Adrenal gland (tissue), 19 donors: ENCODE data around the gene RPL39. TPM values are rescaled to one million over a fixed set of nuclear protein-coding genes. Genes with fewer than 3 reads are reported as not detected.

Experiments
- DNase-seq, 7 donors: peaks; one replicate each; pipeline ENCODE4 v3.0.0-alpha.2; 2019 to 2020
- H3K27ac ChIP-seq, 5 donors: fragments of 200-600 bp; sonication (generic) in 4 of 5; 1 replicate in 3 of 5; 2 replicates in 2 of 5; pipeline versions ENCODE4 v1.5.1 to v1.8.0; 2016 to 2020; ENCODE audit warnings: mild to moderate bottlenecking in 1 of 5
- H3K27me3 ChIP-seq: fragments of 200-600 bp; 2 replicates; pipeline ENCODE4 v1.8.0; 2021
- H3K36me3 ChIP-seq, 2 donors: fragments of 200-600 bp; replicated peaks in 1 of 2; 1 replicate in 1 of 2; 2 replicates in 1 of 2; pipeline versions ENCODE4 v1.5.1 to v1.8.0; 2018 to 2022
- H3K4me1 ChIP-seq, 2 donors: fragments of 200-600 bp; replicated peaks in 1 of 2; 1 replicate in 1 of 2; 2 replicates in 1 of 2; pipeline versions ENCODE4 v1.5.1 to v1.8.0; 2018 to 2021
- H3K4me3 ChIP-seq, 4 donors: fragments of 200-600 bp; sonication (generic) in 3 of 4; one replicate each; pipeline ENCODE4 v1.5.1; 2016 to 2018
- H3K9me3 ChIP-seq, 3 donors: fragments of 200-600 bp; sonication (generic) in 1 of 3; replicated peaks in 1 of 3; 1 replicate in 2 of 3; 2 replicates in 1 of 3; pipeline versions ENCODE4 v1.5.1 to v1.8.0; 2016 to 2021
- CTCF ChIP-seq, 6 experiments: fragments of 450-650 bp in 4 of 6; fragments of 200-600 bp in 2 of 6; sonication (generic) in 1 of 6; IDR thresholded peaks; 1 replicate in 5 of 6; 2 replicates in 1 of 6; pipeline versions ENCODE4 v1.5.1 to v1.8.0; 2016 to 2021; ENCODE audit warnings: antibody characterized with exemption in 6 of 6, mild to moderate bottlenecking in 2 of 6, moderate library complexity in 1 of 6
- POLR2A ChIP-seq, 2 donors: fragments of 450-650 bp; IDR thresholded peaks; one replicate each; pipeline ENCODE4 v1.6.1; 2017; ENCODE audit warnings: antibody characterized with exemption in 2 of 2, mild to moderate bottlenecking in 2 of 2, moderate library complexity in 1 of 2
- WGBS, 4 donors: extraction: QIAGEN DNeasy Blood & Tissue Kit in 2 of 4; methylation state at CpG; one replicate each; pipeline versions ENCODE4 v1.1.5 to v1.1.7; 2013 to 2017; 5-methylcytosine and 5-hydroxymethylcytosine counted together
- intact Hi-C, 2 donors: fragments of 100-400 bp; cut with DNase I; formaldehyde crosslinking; loops; one replicate each; pipeline versions ENCODE4 v1.14.1 to v1.15.0; 2022 to 2023
- long read RNA-seq, 10 donors: library from polyadenylated mRNA in 3 of 10; unstranded in 2 of 10; stranded (forward) in 1 of 10; transcript quantifications; one replicate each; pipeline ENCODE4 v2.0.0 and lab custom pipeline, GENCODE V29; 2021 to 2026
- polyA plus RNA-seq, 3 donors: library from polyadenylated mRNA; stranded (reverse); fragments of 200-250 nt in 2 of 3; fragments of 350-450 nt in 1 of 3; fragmentation: Illumina TruSeq in 1 of 3; extraction: RNeasy Lipid Tissue Mini Kit (QIAGEN cat#74804) in 1 of 3; gene quantifications; one replicate each; pipeline ENCODE4 v1.2.3, GENCODE V29; 2013 to 2014
- total RNA-seq, 9 donors: library from RNA; depleted of rRNA in 4 of 9; stranded (reverse); fragments of >200 nt in 4 of 9; fragments of 120-200 nt in 1 of 9; fragmentation: NEBNext Ultra II Directional in 1 of 9; extraction: Animal tissue kit (Norgen Biotek cat#: 25700) in 1 of 9; gene quantifications; one replicate each; pipeline versions ENCODE4 v1.1.0 to v1.2.4, GENCODE V29; 2013 to 2023
- donor health status: healthy with polysubstance abuse.
- donor health status: Bipolar disorder and iron deficiency.
- donor health status: DM: yes; HTN: yes; CAD: no.
- donor health status: DM: no; HTN: no; CAD: no.
- donor health status: DM: no; HTN: no; CAD: no.
- donor health status: DM: yes; HTN: yes; CAD: no.

The RPL39 gene
- total RNA-seq (1,000 to 10,000 TPM in 8 of 9 donors, 100 to 1,000 TPM in 1; 797 to 3,528 (median 1,914) TPM), polyA plus RNA-seq (1,000 to 10,000 TPM; 2,112 to 4,409 (median 2,406) TPM)
- long read RNA-seq, donor 1, transcript RPL39-201 (3 exons, 401 nt), result major isoform, 134 of 149 reads
- long read RNA-seq, donor 1, transcript RPL39-202 (2 exons, 1,915 nt), result minor isoform, 9 of 149 reads
- long read RNA-seq, donor 1, partial matches to known transcripts, result 6 of 149 reads
- long read RNA-seq, donor 1, other reads (novel, unspliced or antisense), result 0 of 149 reads
- long read RNA-seq, donor 2, transcript RPL39-201 (3 exons, 401 nt), result major isoform, 76 of 80 reads
- long read RNA-seq, donor 2, partial matches to known transcripts, result 0 of 80 reads
- long read RNA-seq, donor 2, other reads (novel, unspliced or antisense), result 0 of 80 reads
- long read RNA-seq, donor 3, transcript RPL39-201 (3 exons, 401 nt), result major isoform, 105 of 114 reads
- long read RNA-seq, donor 3, partial matches to known transcripts, result 5 of 114 reads
- long read RNA-seq, donor 3, other reads (novel, unspliced or antisense), result 0 of 114 reads
- long read RNA-seq, donor 4, transcript RPL39-201 (3 exons, 401 nt), result major isoform, 850 of 852 reads
- long read RNA-seq, donor 4, partial matches to known transcripts, result 0 of 852 reads
- long read RNA-seq, donor 4, other reads (novel, unspliced or antisense), result 1 of 852 reads
- long read RNA-seq, donor 5, transcript RPL39-201 (3 exons, 401 nt), result major isoform, 476 of 516 reads
- long read RNA-seq, donor 5, partial matches to known transcripts, result 38 of 516 reads
- long read RNA-seq, donor 5, other reads (novel, unspliced or antisense), result 1 of 516 reads
- long read RNA-seq, donor 6, transcript RPL39-201 (3 exons, 401 nt), result major isoform, 1,028 of 1,030 reads
- long read RNA-seq, donor 6, partial matches to known transcripts, result 0 of 1,030 reads
- long read RNA-seq, donor 6, other reads (novel, unspliced or antisense), result 0 of 1,030 reads
- long read RNA-seq, donor 7, transcript RPL39-202 (2 exons, 1,915 nt), result minor isoform, 9 of 105 reads
- long read RNA-seq, donor 7, transcript RPL39-201 (3 exons, 401 nt), result major isoform, 96 of 105 reads
- long read RNA-seq, donor 7, partial matches to known transcripts, result 0 of 105 reads
- long read RNA-seq, donor 7, other reads (novel, unspliced or antisense), result 0 of 105 reads
- long read RNA-seq, donor 8, transcript RPL39-201 (3 exons, 401 nt), result major isoform, 85 of 92 reads
- long read RNA-seq, donor 8, transcript RPL39-202 (2 exons, 1,915 nt), result minor isoform, 7 of 92 reads
- long read RNA-seq, donor 8, partial matches to known transcripts, result 0 of 92 reads
- long read RNA-seq, donor 8, other reads (novel, unspliced or antisense), result 0 of 92 reads
- long read RNA-seq, donor 9, transcript RPL39-201 (3 exons, 401 nt), result major isoform, 103 of 107 reads
- long read RNA-seq, donor 9, partial matches to known transcripts, result 0 of 107 reads
- long read RNA-seq, donor 9, other reads (novel, unspliced or antisense), result 0 of 107 reads
- long read RNA-seq, donor 10, transcript RPL39-201 (3 exons, 401 nt), result major isoform, 36 of 40 reads
- long read RNA-seq, donor 10, partial matches to known transcripts, result 0 of 40 reads
- long read RNA-seq, donor 10, other reads (novel, unspliced or antisense), result 0 of 40 reads

GRCh38 chrX:119791437-119792231, at the start of gene RPL39:
RPL39 (minus strand) TSS chrX:119791630; CDS start chrX:119791576, 54 bp downstream.
- no peak for TF ChIP-seq CTCF (IDR thresholded peaks at IDR 0.05)
- TF ChIP-seq POLR2A (IDR thresholded peaks at IDR 0.05), result peak; percentile 41 to 80
- Histone ChIP-seq H3K4me1 (peaks cover 4 to 36% of the 10 kb centered on the region in 2 donors), H3K27ac (peak within 1 kb of the TSS; percentile 84 to 96 (median 91)), H3K27me3 (no peaks in the 10 kb centered on the region), H3K9me3 (no peaks in the 10 kb centered on the region), H3K36me3 (peaks cover 0 to 8% of the 10 kb centered on the region in 2 donors), H3K4me3 (peak within 1 kb of the TSS in 3 of 4 donors; percentile 10 to 77 (median 30))
- 1 to 36% (median 32%) methylated on average over 38 to 58 of the region's 58 CpGs; no CpG with 5 or more reads in 1 of the 4 donors for WGBS, 4 donors
- intact Hi-C loops, result no loop called here
- DNase-seq, result peak; percentile 78 to 92 (median 83)

DNA sequence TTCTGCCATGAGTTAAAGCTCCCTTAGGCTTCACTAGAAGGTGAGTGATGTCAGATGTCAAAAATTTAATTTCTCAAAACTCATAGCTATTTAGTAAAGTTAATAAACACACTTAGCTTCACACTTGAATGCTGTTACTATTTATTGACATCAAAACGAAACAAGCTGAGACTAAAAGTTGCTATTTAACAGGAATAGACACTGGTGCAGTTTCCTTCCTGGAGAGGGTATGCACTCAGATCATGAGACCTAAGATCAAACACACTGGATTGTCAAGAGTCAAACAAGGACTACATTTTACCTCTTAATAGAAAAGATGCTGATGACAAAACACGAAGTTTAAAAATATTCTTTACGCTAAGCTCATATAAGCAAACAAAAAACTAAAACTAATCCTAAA, 42.5 kb upstream of the RPL39 start:
- Histone ChIP-seq H3K27me3 (no peaks in the 10 kb centered on the region), H3K4me1 (no peaks in the 10 kb centered on the region), H3K9me3 (no peaks in the 10 kb centered on the region), H3K27ac (no peak overlapping the region), H3K4me3 (no peak overlapping the region), H3K36me3 (peaks cover 0 to 20% of the 10 kb centered on the region in 2 donors)
- TF ChIP-seq POLR2A (IDR thresholded peaks at IDR 0.05), result no peak
- TF ChIP-seq CTCF (IDR thresholded peaks at IDR 0.05), result no peak
- DNase-seq, result no peak
- intact Hi-C loops, result no loop called here
- WGBS, 4 donors, result 75 to 94% (median 83%) methylated on average over 3 of the region's 3 CpGs

GRCh38 chrX:119828446-119828845, 37.0 kb upstream of the RPL39 start:
- Histone ChIP-seq H3K9me3 (no peaks in the 10 kb centered on the region), H3K4me1 (no peaks in the 10 kb centered on the region), H3K4me3 (no peak overlapping the region), H3K27ac (no peak overlapping the region), H3K36me3 (peaks cover 0 to under 1% of the 10 kb centered on the region in 2 donors), H3K27me3 (no peaks in the 10 kb centered on the region)
- intact Hi-C loops, result no loop called here
- TF ChIP-seq CTCF (IDR thresholded peaks at IDR 0.05) (no peak), POLR2A (IDR thresholded peaks at IDR 0.05) (no peak)
- DNase-seq, result no peak
- WGBS, 4 donors, result 86 to 100% (median 91%) methylated on average over 5 of the region's 5 CpGs
